Left lung (tissue), 10 donors: ENCODE measurements around the gene SLC16A4. TPM values are rescaled to one million over a fixed set of nuclear protein-coding genes. Genes with fewer than 3 reads are reported as not detected.

Source experiments
- ATAC-seq: fragments of 200-7000 bp; cut with Tn5 transposase; one replicate; pipeline ENCODE4 v1.9.1; 2020; ENCODE audit warnings: moderate library complexity
- DNase-seq, 4 donors: peaks; one replicate each; pipeline ENCODE4 v3.0.0-alpha.2; 2013 to 2020
- H3K27ac ChIP-seq, 2 donors: fragments of 200-600 bp; sonication (generic) in 1 of 2; one replicate each; pipeline versions ENCODE4 v1.5.0 to v1.8.0; 2020 to 2021
- H3K27me3 ChIP-seq, 2 donors: fragments of 200-600 bp; sonication (generic) in 1 of 2; one replicate each; pipeline versions ENCODE4 v1.5.0 to v1.8.0; 2020 to 2021
- H3K36me3 ChIP-seq, 2 donors: fragments of 200-600 bp; sonication (generic) in 1 of 2; one replicate each; pipeline versions ENCODE4 v1.5.0 to v1.8.0; 2020 to 2021
- H3K4me1 ChIP-seq, 2 donors: fragments of 200-600 bp; one replicate each; pipeline ENCODE4 v1.8.0; 2021
- H3K4me3 ChIP-seq, 2 donors: fragments of 200-600 bp; sonication (generic) in 1 of 2; one replicate each; pipeline versions ENCODE4 v1.5.0 to v1.8.0; 2020 to 2021; ENCODE audit warnings: mild to moderate bottlenecking in 1 of 2
- H3K9me3 ChIP-seq, 2 donors: fragments of 200-600 bp; sonication (generic) in 1 of 2; one replicate each; pipeline versions ENCODE4 v1.5.0 to v1.8.0; 2020 to 2021
- CTCF ChIP-seq, 2 donors: fragments of 200-600 bp; sonication (generic) in 1 of 2; IDR thresholded peaks; one replicate each; pipeline versions ENCODE4 v1.5.0 to v1.8.0; 2021; ENCODE audit warnings: antibody characterized with exemption in 2 of 2
- intact Hi-C, 2 donors: fragments of 100-400 bp; cut with DNase I; formaldehyde crosslinking; loops; one replicate each; pipeline versions ENCODE4 v1.11.2 to v1.14.2; 2022
- polyA plus RNA-seq, 6 donors: library from polyadenylated mRNA; unstranded; fragments of 120-200 nt; gene quantifications; one replicate each; pipeline ENCODE4 v1.2.1, GENCODE V29; 2013; ENCODE audit not compliant: insufficient read length in 6 of 6
- total RNA-seq, 2 donors: library from RNA; stranded (reverse); fragmentation: NEBNext Ultra II Directional; extraction: Animal tissue kit (Norgen Biotek cat#: 25700); gene quantifications; one replicate each; pipeline ENCODE4 v1.2.1, GENCODE V29; 2021
- donor health status: DM: no; HTN: yes; CAD: no.
- donor health status: DM: no; HTN: no; CAD: no.

SLC16A4 gene
- total and polyA plus RNA-seq, 8 donors = 6.1 to 40.5 (median 8.0) TPM

GRCh38 chr1:110393286-110393685 is 2.5 kb upstream of the SLC16A4 start:
- Histone ChIP-seq H3K27ac (no peak overlapping the region), H3K4me1 (peaks cover 3 to 8% of the 10 kb centered on the region in 2 donors), H3K4me3 (no peak overlapping the region), H3K27me3 (no peaks in the 10 kb centered on the region), H3K36me3 (peaks cover 0 to 42% of the 10 kb centered on the region in 2 donors), H3K9me3 (no peaks in the 10 kb centered on the region)
- TF ChIP-seq CTCF (IDR thresholded peaks at IDR 0.05) = no peak
- ATAC-seq (no peak), DNase-seq (no peak)
- intact Hi-C loops = no loop called here

GRCh38 chr1:110390096-110390495 is 730 bp downstream of the SLC16A4 start:
- H3K27me3 ChIP-seq = no peaks in the 10 kb centered on the region
- intact Hi-C loops = no loop called here
- H3K4me1 ChIP-seq = peaks cover 3 to 9% of the 10 kb centered on the region in 2 donors
- DNase-seq (peak in 2 of 4 donors; percentile 46 to 74), ATAC-seq (peak; percentile 95)
- peak overlapping the region; percentile 25 to 66 for H3K27ac ChIP-seq
- H3K4me3 ChIP-seq = peak overlapping the region; percentile 12 to 25
- H3K36me3 ChIP-seq = peaks cover 0 to 17% of the 10 kb centered on the region in 2 donors
- no peaks in the 10 kb centered on the region for H3K9me3 ChIP-seq
- TF ChIP-seq CTCF (IDR thresholded peaks at IDR 0.05) = no peak

- Histone ChIP-seq H3K4me1 (peaks cover 3 to 11% of the 10 kb centered on the region in 2 donors), H3K27ac (no peak overlapping the region), H3K27me3 (no peaks in the 10 kb centered on the region), H3K9me3 (no peaks in the 10 kb centered on the region), H3K36me3 (peaks cover 0 to 6% of the 10 kb centered on the region in 2 donors), H3K4me3 (no peak overlapping the region)
- DNase-seq (no peak), ATAC-seq (no peak)
- intact Hi-C loops = no loop called here
- no peak for TF ChIP-seq CTCF (IDR thresholded peaks at IDR 0.05)
These were observed 3.6 kb downstream of the SLC16A4 start for GRCh38 chr1:110387048-110387754.

- TF ChIP-seq CTCF (IDR thresholded peaks at IDR 0.05) = no peak
- no peak for ATAC-seq
These were observed 5.5 kb downstream of the SLC16A4 start for GRCh38 chr1:110385369-110385768.

GRCh38 chr1:110384581-110385321 is 6.1 kb downstream of the SLC16A4 start:
- Histone ChIP-seq H3K27ac (peak overlapping the region in 1 of 2 donors; percentile 7), H3K4me3 (no peak overlapping the region), H3K4me1 (peaks cover 3 to 25% of the 10 kb centered on the region in 2 donors), H3K9me3 (no peaks in the 10 kb centered on the region), H3K27me3 (no peaks in the 10 kb centered on the region), H3K36me3 (peaks cover 0 to 6% of the 10 kb centered on the region in 2 donors)
- TF ChIP-seq CTCF (IDR thresholded peaks at IDR 0.05) = no peak
- ATAC-seq (no peak), DNase-seq (no peak)
- intact Hi-C loops = no loop called here

More at GRCh38 chr1:110385369-110385768, 5.5 kb downstream of the SLC16A4 start:
- peaks cover 0 to 6% of the 10 kb centered on the region in 2 donors for H3K36me3 ChIP-seq
- H3K9me3 ChIP-seq = no peaks in the 10 kb centered on the region
- no peak overlapping the region for H3K27ac ChIP-seq
- no peak for DNase-seq
- H3K4me1 ChIP-seq = peaks cover 3 to 21% of the 10 kb centered on the region in 2 donors
- H3K4me3 ChIP-seq = no peak overlapping the region
- H3K27me3 ChIP-seq = no peaks in the 10 kb centered on the region
- intact Hi-C loops = no loop called here
